Large intestine (tissue), 1 donor: ENCODE results near the gene SMIM17. TPM values are rescaled to one million over a fixed set of nuclear protein-coding genes. Genes with fewer than 3 reads are reported as not detected.

Source experiments
- polyA plus RNA-seq: library from polyadenylated mRNA; unstranded; fragments of 120-200 nt; gene quantifications from one replicate; pipeline ENCODE4 v1.2.1, GENCODE V29; 2013

SMIM17 gene
- polyA plus RNA-seq, 1 donor: 0.97 TPM

Other genes starting within 250 kb of the SMIM17 start
- gene ZNF582, start 249.6 kb upstream of the SMIM17 start, polyA plus RNA-seq: 6.6 TPM
- 6.0 TPM for gene ZNF583, start 238.8 kb upstream of the SMIM17 start, polyA plus RNA-seq
- gene ZNF667, start 165.8 kb upstream of the SMIM17 start, polyA plus RNA-seq: 9.0 TPM
- gene ZNF471, start 135.3 kb upstream of the SMIM17 start, polyA plus RNA-seq: 11.7 TPM
- gene ZFP28, start 104.2 kb upstream of the SMIM17 start, polyA plus RNA-seq: 7.9 TPM
- gene ZNF470, start 75.7 kb upstream of the SMIM17 start, polyA plus RNA-seq: 8.7 TPM
- gene ZNF71, start 47.9 kb upstream of the SMIM17 start, polyA plus RNA-seq: 4.1 TPM
- gene ZNF835, start 28.6 kb downstream of the SMIM17 start, polyA plus RNA-seq: 2.8 TPM
- 24.4 TPM for gene PEG3, start 197.6 kb downstream of the SMIM17 start, polyA plus RNA-seq
- gene ZIM2, start 197.6 kb downstream of the SMIM17 start, polyA plus RNA-seq: 1.3 TPM